Fibroblast of skin of left biceps (primary cell): Measurements from ENCODE around the gene MYO3A.

Source experiments
- DNase-seq, 2 experiments: peaks; one replicate each; pipeline ENCODE4 v3.0.0-alpha.2; 2013; ENCODE audit warnings: low read depth in 2 of 2

The MYO3A gene

DNA sequence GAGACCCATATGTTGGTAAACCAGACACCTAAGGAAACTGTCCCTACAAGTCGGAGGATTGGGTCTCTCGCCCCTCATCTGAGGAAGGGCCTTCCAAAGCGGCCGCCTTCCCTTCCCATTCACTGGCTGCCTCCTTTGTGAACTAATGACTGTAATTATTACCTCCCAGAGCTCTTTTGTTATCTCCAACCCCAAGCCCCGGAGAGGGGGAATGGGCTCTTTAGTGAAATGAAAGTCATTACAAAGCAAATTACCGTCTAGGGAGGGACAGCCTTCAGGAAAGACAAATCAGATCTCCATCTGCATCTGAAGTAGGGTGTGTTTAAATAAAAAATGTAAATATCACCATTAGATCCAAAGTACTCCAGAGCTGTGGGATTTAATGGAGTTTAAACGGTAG lies 280.0 kb downstream of the MYO3A start:
- no peak for DNase-seq

DNA sequence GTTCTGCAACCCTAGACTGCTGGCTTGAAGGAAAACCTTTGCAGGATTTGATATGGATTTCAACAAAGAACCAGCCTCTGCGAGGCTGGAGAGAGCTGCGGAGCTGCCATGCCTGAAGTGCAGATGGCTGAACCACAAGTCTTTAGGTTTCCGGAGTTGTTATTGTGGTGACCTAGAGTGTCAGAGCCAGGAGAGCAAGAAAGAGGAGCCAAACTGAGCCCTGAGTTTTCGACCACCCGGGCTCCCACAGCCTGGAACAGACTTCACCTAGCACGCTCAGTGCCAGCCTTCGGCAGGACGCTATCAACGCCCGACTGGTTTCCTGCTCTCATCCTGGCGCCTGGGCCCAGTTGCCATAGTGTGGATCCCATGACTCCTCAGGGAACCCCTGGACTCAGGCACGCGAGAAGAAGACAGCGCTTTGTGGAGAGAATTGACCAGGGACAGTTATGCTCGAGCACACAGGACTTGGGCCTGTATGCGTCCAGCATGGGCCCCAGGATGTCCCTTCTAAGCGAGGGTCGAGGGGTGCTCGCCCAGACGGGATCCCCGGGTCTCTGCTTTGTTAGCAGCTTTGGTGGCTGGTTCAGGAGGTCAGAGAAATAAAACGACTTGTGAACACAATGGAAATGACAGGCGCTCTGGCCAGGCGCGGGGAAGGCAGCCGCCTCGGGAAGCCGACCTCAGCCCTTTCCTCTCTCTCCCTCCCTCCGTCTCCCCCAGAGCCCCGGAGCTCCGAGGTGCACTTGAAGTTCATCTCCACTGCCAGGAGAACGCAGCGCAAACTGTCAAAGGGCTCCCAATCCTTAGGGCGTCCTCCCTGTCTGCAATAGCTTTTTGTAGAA lies 280.7 kb downstream of the MYO3A start:
- no peak for DNase-seq

DNA sequence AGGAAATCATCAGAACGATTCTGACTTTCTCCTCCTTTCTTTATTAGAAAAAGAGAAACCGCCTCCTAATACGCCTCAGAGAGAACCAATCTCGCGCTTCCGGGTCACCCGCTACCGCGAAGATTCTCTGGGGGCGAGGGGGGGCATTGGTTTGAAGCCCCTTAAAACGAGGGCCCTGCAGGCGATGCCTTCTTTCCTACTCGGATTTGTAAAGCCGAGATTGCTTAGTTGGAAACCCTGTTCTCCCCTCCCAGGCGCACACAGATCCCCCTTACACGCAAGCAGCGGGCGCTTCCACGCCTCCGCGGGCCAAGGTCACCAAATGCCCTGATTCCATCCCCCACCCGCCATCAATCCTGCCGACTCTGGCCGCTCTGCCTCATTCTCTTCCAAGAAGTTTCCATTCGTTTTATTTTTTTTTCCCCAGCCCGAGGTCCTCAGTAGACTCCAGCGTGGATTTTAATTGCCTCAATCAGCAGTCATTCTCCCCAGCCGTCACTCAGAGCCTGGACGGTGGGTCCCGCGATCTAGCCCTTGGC lies 281.4 kb downstream of the MYO3A start:
- no peak for DNase-seq

DNA sequence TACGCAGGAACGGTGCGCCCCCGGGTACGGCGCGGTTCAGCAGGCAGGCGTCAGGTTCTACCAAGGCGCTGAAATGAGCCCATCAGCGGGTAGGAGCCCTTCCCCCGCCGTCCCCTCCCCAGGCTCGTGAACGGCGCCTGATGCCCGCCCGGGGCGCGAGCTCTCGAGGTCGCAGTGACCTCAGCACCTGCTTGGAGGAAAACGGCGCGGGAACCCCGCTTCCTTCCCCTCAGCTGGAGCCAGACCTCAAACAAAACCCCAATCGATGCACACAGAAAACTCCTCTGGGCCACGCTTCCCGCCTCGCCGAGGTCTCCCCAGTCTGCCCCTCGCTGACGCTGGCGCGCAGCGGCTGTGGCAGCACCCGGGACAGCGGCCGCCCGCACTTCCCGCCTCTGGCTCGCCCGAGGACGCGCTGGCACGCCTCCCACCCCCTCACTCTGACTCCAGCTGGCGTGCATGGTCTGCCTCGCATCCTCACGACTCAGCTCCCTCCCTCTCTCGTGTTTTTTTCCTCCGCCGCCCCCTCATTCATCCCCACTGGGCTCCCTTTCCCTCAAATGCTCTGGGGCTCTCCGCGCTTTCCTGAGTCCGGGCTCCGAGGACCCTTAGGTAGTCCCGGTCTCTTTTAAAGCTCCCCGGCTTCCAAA lies 282.0 kb downstream of the MYO3A start:
- no peak for DNase-seq

DNA sequence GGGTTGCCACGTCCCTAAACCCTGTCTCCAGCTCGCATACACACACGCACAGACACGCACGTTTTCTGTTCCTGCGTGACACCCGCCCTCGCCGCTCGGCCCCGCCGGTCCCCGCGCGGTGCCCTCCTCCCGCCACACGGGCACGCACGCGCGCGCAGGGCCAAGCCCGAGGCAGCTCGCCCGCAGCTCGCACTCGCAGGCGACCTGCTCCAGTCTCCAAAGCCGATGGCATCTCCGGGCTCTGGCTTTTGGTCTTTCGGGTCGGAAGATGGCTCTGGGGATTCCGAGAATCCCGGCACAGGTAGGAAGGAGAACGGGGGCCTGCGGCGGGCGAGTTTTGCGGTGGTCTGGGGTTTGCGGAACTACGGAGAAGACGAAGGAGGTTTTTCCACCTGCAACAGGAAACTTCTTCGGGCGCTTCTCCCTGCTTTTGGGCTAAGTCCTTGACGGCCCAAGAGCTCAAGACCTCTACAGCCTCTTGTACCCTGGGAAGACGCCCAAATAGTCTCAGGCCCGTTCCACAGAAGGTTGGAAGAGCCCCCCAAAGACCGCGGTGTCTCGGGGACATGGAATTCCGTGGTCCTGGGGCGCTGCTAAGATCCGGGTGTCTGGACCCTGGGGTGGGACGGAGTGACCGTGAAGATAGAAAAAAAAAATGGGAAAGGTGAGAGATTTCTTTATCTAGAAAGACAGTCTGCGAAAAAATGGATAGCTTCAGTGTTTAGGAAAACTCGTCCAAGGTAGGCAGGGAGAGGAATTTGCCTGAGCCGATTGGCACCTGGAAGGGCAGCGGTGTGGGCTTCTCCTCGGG lies 282.8 kb downstream of the MYO3A start, which contains the start of gene GAD2:
GAD2 (plus strand) TSS at position 190 of the 811 bp plus-strand sequence; CDS start at position 226, 36 bp downstream.
- DNase-seq = no peak

DNA sequence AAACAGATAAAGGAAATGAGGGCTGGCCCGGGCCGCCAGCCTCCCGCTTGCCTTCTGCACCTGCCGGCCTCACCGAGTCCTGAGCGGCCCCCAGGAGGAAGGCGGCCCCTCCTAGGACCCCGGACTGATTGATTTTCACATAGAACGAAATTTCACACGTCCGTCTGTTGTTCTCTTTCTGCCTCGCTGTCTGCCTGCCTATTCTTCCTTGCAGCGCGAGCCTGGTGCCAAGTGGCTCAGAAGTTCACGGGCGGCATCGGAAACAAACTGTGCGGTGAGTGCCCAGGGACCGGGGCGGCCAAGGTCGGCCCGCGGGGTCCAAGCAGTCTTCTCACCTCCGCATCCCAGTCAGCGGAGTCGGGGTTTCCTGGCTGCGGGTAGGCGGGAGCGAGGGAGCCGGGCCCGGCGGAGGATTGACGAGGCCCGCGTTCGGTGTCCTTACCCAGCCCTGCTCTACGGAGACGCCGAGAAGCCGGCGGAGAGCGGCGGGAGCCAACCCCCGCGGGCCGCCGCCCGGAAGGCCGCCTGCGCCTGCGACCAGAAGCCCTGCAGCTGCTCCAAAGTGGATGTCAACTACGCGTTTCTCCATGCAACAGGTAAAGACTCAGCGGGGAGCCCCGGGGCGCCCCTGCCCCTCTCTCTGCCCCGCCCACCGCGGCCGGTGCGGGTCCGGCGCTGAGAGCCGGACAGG lies 283.5 kb downstream of the MYO3A start:
- DNase-seq = no peak

DNA sequence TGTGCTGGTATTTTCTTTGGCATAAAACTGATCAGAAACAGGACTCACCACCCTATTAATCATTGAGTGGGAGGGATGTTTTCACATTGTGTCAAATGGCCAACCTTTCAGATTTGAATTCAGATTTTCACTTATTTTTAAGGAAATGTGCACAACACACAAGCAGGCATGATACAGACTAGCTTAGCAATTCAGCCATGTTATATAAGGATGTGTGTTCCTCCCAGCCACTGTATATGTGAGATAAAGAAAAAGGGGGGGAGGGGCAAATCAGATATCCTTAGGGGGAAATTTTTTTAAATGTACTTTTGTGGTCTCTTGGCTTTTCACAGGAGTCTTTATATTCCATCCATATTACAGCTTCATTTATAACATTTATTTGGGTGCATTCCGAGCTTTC lies 285.6 kb downstream of the MYO3A start:
- no peak for DNase-seq

DNA sequence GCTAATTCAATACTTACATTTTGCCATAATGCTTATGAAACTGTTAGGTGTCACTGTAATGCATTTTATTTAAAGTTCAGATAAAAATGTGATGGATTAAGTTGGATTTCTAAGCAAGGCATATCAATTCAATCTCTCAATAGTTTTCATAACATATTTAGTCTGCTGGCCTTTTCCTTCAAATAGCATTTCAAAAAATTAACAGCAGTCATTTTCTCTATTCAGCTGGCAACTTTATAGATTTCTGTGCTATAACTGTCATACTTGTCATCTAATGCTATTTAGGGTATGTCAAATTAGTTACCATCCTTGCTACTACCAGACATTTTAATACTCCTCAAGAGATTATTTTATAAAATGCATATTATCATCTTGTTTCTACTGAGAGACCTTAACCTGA lies 286.9 kb downstream of the MYO3A start:
- DNase-seq = no peak

DNA sequence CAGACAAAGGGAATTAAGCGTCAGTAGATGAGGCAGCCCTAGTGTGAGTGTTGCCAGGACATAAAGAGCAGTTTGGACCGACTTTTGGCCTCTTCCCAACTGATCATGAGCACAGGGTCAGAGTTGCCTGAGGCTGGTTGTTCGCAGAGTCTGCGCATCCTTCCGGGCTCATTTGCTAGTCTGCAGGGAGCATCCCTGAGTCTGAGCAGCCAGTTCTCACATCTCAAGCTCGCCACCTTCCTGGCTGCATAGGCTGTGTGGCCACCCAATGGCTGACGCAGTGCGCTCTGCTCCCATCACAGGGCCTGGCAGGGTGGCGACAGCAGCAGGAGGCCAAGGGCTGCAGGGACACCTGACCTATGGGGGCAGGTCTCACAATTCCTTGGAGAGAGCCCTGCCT lies 287.5 kb downstream of the MYO3A start:
- no peak for DNase-seq

DNA sequence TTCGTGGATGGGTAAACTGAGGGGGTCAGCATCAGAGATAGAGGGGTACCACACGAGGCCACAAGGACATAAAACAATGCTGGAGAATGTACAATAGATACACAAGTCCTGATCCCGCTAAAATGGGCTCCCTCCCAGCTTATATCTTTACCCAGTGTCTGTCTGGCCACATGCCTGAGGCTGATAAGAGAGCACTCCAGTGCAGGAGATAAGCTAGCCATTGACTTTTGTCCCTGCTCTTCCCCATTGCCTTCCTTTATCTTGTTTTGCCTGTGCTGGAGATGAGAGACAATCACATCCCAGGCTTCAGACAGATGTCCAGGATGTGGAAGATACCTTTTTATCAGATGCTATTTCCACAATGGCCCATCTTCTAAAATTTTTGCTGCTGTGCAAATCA lies 288.5 kb downstream of the MYO3A start:
- DNase-seq = no peak

DNA sequence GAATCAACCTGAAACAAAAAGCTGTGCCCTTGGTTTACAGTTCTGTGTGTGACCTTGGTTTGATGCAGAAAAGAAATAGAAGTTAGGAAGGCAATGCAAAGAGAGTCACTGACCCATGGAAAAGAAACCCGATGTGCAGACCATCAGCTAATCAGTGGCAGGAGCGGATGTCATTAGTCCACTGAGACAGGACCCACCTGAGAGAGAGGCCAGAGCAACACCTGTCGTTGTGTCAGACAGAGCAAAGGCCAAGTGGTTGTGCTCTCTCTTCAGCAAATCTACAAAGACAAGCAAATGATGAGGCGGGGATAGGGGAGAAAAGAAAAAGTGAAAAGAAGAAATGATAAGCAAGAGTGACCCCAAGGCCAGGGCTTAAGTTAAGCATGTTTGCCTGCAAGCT lies 291.3 kb downstream of the MYO3A start:
- DNase-seq = no peak

DNA sequence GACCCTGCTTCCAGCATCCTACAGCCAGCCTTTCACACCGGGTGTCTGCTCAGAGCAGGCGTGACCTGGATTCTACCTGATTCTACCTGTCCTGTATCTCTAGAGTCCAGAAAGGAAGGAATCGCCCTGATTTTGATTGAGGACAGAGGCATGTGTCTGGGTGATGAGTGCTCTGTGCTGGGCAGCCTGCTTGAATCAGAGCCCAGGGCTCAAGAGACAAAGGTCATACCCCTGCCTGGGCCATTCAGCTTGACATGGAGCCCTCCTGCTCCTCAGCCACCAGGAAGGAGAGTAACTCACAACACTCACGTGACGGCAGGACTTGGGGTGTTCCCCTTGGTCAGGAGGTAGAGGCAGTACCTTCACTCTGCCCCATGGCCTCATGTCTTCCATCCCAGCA lies 293.8 kb downstream of the MYO3A start:
- no peak for DNase-seq

DNA sequence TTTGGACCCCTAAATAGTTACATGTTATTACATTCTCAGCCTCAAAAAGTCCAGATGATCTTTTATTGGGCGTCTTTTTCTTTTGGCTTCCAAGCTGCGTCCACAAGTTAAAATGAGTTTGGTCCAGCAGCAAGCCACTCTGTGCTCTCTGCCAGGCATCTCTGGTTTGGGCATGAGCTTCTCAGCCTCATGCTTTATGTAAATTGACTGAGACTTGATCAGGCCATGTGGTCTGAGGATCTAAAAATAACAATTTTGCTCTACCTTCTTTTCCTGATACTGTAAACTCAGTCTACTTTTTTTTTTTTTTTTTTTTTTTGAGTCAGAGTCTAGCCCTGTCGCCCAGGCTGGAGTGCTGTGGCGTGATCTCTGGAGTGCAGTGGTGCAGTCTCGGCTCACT lies 298.1 kb downstream of the MYO3A start:
- no peak for DNase-seq

DNA sequence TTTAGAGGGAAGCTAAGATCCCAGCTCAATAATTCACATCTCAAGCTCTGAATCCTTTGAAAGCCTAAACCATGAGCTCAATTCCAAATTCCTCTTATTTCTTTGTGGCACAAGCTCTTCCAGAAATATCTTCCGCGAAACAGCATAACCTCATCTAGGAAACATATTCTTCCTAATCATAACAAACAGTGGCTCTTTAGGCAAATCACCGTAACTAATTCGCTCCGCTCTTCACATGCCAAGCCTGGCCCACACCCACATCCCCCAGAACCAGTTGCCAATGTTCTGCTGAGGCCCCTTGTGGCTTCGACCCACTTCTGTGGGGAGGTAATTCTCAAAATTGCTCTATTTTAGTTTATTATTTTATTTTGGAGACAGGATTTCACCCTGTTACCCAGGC lies 301.7 kb downstream of the MYO3A start:
- no peak for DNase-seq

DNA sequence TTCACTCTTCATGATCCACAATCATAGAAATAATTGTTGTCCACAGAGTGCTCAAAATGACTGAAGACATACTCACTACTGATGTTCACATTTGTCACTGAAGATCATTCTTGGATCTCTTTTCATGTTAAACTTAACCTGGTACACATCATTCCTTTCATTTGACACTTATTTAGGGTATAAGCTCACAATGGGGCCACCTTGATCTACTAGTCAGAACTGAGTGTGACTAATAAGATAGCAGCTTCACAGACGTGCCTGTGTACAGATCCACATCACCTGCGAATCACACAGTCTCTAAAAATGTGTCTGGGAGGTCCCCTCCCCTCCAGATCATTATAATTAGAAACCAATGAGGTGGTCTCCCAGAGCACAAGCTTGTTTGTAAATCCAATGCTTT lies 304.3 kb downstream of the MYO3A start:
- DNase-seq = no peak

DNA sequence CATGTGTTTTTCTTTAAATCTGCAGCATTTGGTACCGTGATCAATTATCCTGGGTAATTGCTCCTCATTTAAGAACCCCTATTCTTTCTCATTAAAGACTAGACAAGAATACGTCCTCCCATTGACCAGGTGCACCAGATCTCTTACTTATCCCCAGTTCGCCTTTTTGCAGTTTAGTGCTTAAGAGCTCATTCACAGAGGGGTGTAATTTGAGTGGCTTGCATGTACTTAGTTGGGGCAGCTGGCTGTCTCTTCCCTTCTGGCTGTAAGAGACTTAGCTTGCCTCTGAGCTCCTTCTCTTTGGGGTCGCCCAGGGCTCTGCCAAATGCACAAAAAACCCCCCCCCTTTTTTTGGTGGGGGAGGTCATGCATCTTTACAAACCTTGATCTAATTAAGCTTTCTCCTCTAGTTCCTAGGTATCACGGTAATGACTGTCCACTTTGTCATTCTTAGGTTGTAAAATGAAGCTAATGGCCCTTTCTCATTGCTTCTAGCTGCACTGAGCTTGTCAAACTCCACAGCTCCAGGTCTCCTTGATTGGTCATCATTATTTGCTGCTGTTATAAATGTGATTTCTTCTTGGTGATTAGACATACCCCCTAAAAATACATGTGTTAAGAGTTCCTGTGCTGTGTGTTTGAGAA lies 308.8 kb downstream of the MYO3A start:
- DNase-seq = no peak

DNA sequence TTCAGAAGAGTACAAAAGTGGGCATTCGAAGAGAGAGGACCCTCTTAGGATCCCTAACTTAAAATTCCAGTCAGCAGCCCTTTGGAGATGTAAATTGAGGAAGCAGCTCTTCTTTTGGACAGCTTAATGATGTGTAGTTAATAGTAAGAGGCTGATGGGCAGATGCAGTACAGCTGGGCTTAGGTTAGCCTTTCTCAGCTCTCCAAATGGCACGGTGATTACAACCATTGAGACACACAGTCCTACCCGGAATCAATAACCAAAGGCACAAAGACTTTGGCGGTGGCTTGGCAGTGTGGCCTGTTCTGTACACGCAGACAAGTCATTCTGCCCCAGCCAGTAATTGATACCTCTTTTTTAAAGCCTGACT lies 309.3 kb downstream of the MYO3A start:
- DNase-seq = no peak

DNA sequence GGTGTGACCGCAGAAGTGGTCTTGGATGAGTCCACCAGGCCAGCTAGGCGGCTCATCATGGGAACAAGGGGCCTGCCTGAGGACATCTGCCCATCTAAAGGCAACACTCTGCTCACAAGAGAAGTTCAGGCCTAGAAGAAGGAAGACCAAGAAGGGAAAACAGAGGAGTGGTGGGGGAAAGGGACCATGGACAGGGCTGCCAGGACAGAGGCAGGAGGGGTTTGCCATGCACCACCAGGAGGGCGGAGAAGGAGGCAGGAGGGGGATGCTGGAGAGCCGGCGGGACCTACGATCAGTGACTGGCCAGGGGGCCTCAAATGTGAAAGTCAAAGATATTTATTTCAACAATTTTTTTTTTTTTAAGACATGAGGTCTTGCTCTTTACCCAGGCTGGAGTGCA lies 315.7 kb downstream of the MYO3A start:
- no peak for DNase-seq

DNA sequence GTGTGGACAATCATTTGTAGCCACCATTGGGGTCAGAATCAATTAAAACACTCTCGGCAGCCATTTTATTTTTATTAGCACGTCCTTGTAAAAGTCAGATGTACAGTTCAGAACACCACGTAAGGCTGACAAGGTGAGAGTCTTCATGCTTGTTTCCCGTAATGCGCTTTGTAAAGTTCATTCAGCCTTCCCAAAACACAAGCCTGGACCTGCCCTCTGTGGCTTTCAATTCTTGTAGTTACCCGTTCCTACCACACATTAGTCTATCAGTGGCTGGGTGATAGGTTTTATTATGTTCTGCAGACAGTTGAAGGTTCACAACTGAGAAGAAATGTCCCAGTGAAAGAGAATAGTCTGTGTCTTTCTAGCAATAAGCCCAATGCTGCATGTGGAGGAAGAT lies 317.9 kb downstream of the MYO3A start:
- no peak for DNase-seq

DNA sequence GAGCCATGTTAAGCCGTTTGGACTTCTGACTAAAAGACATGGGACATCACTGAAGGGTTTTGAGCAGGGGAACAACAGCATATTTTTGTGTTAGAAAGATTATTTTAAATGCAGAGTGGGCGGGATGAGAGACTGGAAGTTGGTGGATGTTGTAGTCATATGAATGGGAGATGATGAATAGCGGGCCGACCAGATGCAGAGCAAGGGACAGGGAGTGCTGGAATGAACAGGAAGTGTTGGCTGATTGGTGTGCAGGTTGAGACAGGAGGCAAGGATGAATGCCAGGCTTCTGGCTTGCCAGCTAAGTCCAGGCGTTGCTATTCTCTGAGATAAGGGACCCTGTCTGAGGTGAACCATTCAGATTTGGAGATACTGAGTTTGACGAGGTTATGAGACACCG lies 320.6 kb downstream of the MYO3A start:
- no peak for DNase-seq

DNA sequence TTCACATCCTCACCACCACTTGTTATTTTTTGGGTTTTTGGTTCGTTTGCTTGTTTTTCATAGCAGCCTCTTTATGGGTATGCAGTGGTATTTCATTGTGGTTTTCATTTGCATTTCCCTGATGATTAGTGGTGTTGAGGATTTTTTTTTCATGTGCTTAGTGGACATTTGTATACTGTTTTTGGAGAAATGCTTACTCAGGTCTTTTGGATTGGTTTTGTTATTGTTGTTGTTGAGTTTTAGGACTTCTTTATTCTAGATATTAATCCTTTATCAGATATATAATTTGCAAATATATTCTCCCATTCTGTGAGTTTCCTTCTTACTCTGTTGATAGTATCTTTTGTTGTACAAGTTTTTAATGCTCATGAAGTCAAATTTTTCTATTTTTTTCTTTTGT lies 325.3 kb downstream of the MYO3A start:
- DNase-seq = no peak
